Activated naive CD4-positive, alpha-beta T cell treated with anti-CD3 and anti-CD28 coated beads for 36 hours (primary cell): ENCODE data around the gene WSCD2. TPM values are rescaled to one million over a fixed set of nuclear protein-coding genes. Genes with fewer than 3 reads are reported as not detected.

ENCODE experiments used
- CTCF ChIA-PET: fragments of 350-600 bp; sonication (Branson Sonifier 250); formaldehyde crosslinking; loops from one replicate; lab custom pipeline; 2021; ENCODE audit warnings: antibody characterized with exemption; lab: Charles Lee
- DNase-seq: peaks from one replicate; pipeline ENCODE4 v3.0.0-alpha.2; 2020
- H3K27ac Mint-ChIP-seq: one replicate; pipeline ENCODE4 v1.8.0; 2021; ENCODE audit warnings: mild to moderate bottlenecking, mixed read lengths
- H3K27me3 Mint-ChIP-seq: one replicate; pipeline ENCODE4 v1.8.0; 2021; ENCODE audit warnings: low read depth, mixed read lengths
- H3K36me3 Mint-ChIP-seq: one replicate; pipeline ENCODE4 v1.8.0; 2021; ENCODE audit warnings: low read depth, mixed read lengths
- H3K4me1 Mint-ChIP-seq: one replicate; pipeline ENCODE4 v1.8.0; 2021; ENCODE audit warnings: low read depth, mixed read lengths
- H3K4me3 Mint-ChIP-seq: one replicate; pipeline ENCODE4 v1.8.0; 2021; ENCODE audit warnings: mild to moderate bottlenecking, moderate library complexity, mixed read lengths
- H3K9me3 Mint-ChIP-seq: one replicate; pipeline ENCODE4 v1.8.0; 2021; ENCODE audit warnings: mixed read lengths
- intact Hi-C: fragments of 100-400 bp; cut with micrococcal nuclease; formaldehyde crosslinking; loops from one replicate; pipeline ENCODE4 v1.15.1; 2023
- total RNA-seq, 2 experiments: library from RNA; stranded (reverse); gene quantifications; one replicate each; pipeline ENCODE4 v1.2.3, GENCODE V29; 2021

The WSCD2 gene
- total RNA-seq, 2 experiments from 2014 or later = not detected

DNA sequence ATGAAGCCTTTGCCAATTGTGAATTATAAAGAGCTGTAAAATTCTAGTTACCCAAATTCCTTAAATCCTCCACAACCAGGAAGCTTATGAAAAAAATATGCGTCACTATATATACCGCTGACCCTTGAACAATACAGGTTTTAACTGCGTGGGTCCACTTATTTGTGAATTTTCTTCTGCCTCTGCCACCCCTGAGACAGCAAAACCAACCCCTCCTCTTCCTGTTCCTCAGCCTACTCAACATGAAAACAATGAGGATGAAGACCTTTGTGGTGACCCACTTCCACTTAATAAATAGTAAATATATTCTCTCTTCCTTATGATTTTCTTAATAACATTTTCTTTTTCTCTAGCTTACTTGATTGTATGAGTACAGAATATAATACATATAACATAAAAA lies 167.9 kb downstream of the WSCD2 start:
- no peaks in the 10 kb centered on the region for H3K9me3 Mint-ChIP-seq
- no peak overlapping the region for H3K4me3 Mint-ChIP-seq
- H3K36me3 Mint-ChIP-seq = no peaks in the 10 kb centered on the region
- intact Hi-C loops = no loop called here
- no peaks in the 10 kb centered on the region for H3K4me1 Mint-ChIP-seq
- H3K27ac Mint-ChIP-seq = no peak overlapping the region
- no peak for DNase-seq
- peaks cover 3% of the 10 kb centered on the region for H3K27me3 Mint-ChIP-seq
- CTCF ChIA-PET = no interaction called here

- no peaks in the 10 kb centered on the region for H3K36me3 Mint-ChIP-seq
- no peak overlapping the region for H3K27ac Mint-ChIP-seq
- no peaks in the 10 kb centered on the region for H3K9me3 Mint-ChIP-seq
- H3K4me1 Mint-ChIP-seq = no peaks in the 10 kb centered on the region
- intact Hi-C loops = no loop called here
- H3K4me3 Mint-ChIP-seq = no peak overlapping the region
- peaks cover 3% of the 10 kb centered on the region for H3K27me3 Mint-ChIP-seq
- CTCF ChIA-PET = no interaction called here
- DNase-seq = no peak
Observed at GRCh38 chr12:108297424-108297823, 168.3 kb downstream of the WSCD2 start.

- no peak for DNase-seq
- no peaks in the 10 kb centered on the region for H3K9me3 Mint-ChIP-seq
- CTCF ChIA-PET = no interaction called here
- H3K4me3 Mint-ChIP-seq = no peak overlapping the region
- no peaks in the 10 kb centered on the region for H3K4me1 Mint-ChIP-seq
- no peak overlapping the region for H3K27ac Mint-ChIP-seq
- H3K36me3 Mint-ChIP-seq = no peaks in the 10 kb centered on the region
- intact Hi-C loops = no loop called here
- H3K27me3 Mint-ChIP-seq = peaks cover 4% of the 10 kb centered on the region
Observed at GRCh38 chr12:108297895-108298760, 169.0 kb downstream of the WSCD2 start.

GRCh38 chr12:108298761-108299275 lies 169.7 kb downstream of the WSCD2 start:
- CTCF ChIA-PET = no interaction called here
- H3K4me3 Mint-ChIP-seq = no peak overlapping the region
- peaks cover 4% of the 10 kb centered on the region for H3K27me3 Mint-ChIP-seq
- DNase-seq = no peak
- no peaks in the 10 kb centered on the region for H3K4me1 Mint-ChIP-seq
- H3K27ac Mint-ChIP-seq = no peak overlapping the region
- no peaks in the 10 kb centered on the region for H3K9me3 Mint-ChIP-seq
- no peaks in the 10 kb centered on the region for H3K36me3 Mint-ChIP-seq
- intact Hi-C loops = no loop called here

DNA sequence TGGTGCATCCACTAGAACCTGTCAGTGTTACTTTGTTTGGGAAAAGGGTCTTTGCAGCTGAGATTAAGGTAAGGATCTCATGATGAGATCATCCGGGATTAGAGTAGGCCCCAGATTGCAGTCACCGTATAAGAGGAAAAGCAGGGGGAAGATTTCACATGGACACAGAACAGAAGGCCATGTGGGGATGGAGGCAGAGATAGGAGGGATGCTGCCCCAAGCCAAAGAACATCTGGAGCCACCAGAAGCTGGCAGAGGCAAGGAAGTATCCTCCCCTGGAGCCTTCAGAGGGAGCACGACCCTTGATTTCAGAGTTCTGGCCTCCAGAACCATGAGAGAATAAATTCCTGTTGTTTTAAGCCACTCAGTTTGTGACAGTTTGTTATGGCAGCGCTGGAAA lies 170.4 kb downstream of the WSCD2 start:
- intact Hi-C loops = no loop called here
- DNase-seq = no peak
- H3K4me3 Mint-ChIP-seq = no peak overlapping the region
- CTCF ChIA-PET = no interaction called here
- H3K27ac Mint-ChIP-seq = no peak overlapping the region
- H3K4me1 Mint-ChIP-seq = no peaks in the 10 kb centered on the region
- no peaks in the 10 kb centered on the region for H3K36me3 Mint-ChIP-seq
- no peaks in the 10 kb centered on the region for H3K9me3 Mint-ChIP-seq
- peaks cover 4% of the 10 kb centered on the region for H3K27me3 Mint-ChIP-seq

Other genes starting within 250 kb of the WSCD2 start
- not detected for gene CMKLR1, start 210.0 kb downstream of the WSCD2 start, total RNA-seq